ENCODE measurements around the gene HDGFL2.

Gene HDGFL2

DNA sequence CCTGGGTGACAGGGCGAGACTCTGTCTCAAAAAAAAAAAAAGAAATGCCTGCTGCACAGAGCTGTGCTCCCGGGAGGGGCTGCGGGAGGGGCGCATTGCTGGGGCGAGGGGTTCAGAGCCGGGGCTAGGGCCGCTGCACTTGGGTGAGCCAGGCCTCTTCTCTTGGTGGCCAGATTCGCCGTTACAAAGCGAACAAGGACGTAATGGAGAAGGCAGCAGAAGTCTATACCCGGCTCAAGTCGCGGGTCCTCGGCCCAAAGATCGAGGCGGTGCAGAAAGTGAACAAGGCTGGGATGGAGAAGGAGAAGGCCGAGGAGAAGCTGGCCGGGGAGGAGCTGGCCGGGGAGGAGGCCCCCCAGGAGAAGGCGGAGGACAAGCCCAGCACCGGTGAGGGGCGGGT lies 27.2 kb downstream of the HDGFL2 start:
- DNase-seq (ENCODE audit: low spot score) = no peak

DNA sequence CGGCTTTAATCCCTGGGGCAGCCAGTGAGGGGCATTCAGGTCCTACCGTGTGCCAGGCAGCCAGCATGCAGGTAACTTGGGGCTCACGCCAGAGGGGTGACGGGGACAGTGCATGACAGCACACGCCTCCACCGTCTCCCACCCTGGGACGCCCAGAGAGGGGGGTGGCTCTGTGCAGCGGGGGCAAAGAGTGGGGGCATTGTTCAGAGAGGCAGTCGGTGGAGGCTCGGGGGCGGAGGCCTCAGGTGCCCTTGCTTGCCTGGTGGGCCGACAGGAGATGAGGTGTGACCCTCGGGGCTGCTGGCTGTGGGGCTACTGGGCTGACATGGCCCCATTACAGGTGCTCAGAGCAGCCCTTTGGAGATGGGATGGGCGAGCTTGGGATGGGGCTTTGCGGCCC lies 27.8 kb downstream of the HDGFL2 start:
- no peak for DNase-seq (ENCODE audit: low spot score)

DNA sequence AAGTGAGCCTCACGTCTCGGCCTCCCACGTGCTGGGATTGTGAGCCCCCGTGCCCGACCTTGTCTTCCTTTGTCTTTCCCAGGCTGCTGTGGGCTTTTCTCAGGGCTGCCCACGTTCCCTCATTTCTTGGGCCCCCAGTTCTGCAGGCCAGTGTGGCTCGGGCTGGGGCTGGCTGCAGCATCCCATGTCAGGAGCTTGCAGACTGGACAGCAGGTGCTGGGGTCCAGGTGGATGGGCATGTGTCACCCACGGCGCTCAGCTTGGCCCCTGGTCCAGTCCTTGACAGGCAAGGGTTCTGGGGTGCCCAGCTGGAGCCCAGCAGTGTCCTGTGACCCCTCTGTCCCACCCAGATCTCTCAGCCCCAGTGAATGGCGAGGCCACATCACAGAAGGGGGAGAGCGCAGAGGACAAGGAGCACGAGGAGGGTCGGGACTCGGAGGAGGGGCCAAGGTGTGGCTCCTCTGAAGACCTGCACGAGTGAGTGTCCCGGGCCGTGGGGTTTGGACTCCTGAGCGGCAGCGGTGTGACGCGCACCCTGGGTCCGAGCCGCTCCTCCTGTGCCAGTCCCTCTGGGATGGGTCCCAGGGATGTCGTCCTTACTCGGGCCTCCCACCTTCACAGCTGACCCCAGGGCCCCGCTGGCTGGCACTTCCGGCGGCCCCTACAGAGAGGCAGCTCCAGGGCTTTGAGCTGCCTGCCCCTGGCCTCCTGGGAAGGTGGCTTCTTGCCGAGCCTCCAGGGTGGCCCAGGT lies 28.9 kb downstream of the HDGFL2 start:
- DNase-seq (ENCODE audit: low spot score) = no peak

DNA sequence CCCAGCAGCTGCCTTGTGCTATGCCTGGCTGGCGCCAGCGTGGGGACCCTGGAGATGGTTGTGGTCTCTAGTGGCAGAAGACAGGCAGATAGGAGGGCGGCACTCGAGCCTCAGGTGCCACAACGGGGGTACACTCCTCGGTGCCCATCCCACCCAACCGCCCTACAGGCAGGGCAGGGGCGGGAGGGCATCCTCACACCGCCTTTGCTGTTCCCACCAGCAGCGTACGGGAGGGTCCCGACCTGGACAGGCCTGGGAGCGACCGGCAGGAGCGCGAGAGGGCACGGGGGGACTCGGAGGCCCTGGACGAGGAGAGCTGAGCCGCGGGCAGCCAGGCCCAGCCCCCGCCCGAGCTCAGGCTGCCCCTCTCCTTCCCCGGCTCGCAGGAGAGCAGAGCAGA lies 29.6 kb downstream of the HDGFL2 start:
- no peak for DNase-seq (ENCODE audit: low spot score)

DNA sequence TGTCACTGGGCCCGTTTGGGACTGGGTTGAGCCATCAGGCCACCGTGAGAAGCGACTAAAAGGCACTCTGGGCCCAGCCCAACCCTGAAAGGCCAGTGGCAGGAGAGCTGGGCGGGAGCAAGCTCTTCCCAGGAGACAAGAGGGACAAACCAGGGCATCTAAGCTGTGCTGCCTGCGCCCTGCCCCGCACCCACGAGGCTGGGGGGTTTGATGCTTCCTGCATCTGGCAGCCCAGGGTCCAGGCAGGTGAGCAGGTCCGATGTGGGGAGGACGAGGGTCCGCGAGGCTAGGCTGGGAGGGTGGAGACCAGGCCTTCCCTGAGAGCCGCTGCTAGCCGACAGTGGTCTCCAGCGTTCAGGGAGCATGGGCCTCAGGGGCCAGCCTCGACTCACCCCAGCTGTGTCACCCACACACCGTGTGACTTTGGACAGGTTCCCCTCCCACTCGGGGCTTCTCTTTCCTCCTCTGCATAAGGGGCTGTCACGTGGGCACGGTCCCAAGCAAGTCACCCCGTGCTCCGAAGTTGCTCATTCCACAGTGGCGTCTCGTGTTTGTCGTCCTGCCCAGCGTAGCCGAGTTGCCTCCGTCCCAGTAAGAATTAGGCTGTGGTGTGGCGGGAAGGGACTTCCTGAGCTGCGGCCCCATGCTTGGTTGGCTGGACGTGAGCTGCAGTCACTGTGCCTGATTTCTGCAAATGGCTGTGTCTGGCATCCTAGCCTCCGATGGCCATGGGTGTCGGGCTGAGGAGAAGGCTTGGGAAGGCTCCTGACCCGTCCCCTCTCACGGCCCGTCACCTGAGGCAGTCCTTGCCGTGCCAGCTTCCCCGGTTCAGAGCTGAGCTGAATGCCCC lies 30.4 kb downstream of the HDGFL2 start:
- DNase-seq (ENCODE audit: low spot score) = no peak

DNA sequence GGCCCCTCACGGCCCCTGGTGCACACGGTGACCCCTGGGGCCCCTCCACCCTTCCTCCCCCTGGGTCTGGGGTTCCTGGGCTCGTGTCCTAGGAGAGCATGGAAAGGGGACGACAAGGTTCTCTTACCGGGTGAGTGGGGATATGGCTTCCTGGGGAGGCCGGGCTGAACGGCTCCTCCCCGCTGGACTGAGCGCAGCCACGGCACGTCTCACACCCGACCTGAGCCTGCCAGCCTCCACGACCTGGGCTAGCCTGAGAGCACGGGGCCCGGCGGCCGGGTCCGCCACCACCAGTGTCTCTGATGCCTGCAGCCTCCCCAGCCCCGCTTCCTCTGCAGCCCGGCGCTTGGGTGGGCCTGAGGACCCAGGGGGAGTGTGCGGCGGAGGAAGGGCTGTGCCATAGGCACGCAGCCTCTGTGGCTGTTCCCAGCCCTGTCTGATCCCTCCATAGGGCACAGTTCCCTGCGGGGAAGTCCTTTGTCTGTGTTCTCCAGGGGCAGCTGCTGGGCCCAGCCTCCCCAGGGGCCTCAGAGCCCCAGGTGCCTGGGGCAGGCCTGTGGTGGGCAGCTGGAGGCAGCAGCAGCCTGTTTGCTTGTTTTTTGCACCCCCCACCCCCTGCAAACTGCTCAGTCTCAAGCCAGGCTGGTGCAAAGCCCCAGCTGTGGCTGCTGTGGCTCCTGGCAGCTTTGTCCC lies 31.2 kb downstream of the HDGFL2 start:
- DNase-seq (ENCODE audit: low spot score) = no peak

DNA sequence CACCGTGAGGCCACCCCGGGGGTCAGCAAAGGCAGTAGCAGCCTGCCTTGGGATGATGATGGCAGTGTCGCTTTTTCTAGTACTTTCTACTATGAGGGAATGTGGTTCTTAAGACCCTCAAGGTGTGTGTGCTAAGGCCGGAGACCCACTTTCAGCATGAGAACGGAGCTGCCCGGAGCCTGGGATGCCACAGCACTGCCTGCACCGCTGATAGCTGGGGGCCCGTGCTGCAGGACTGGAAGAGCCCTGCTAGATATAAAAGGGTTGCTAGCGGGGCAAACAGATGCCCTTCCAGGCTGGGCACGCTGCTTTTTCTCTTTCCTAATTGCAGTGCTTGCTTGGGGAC lies 31.7 kb downstream of the HDGFL2 start:
- no peak for DNase-seq (ENCODE audit: low spot score)

DNA sequence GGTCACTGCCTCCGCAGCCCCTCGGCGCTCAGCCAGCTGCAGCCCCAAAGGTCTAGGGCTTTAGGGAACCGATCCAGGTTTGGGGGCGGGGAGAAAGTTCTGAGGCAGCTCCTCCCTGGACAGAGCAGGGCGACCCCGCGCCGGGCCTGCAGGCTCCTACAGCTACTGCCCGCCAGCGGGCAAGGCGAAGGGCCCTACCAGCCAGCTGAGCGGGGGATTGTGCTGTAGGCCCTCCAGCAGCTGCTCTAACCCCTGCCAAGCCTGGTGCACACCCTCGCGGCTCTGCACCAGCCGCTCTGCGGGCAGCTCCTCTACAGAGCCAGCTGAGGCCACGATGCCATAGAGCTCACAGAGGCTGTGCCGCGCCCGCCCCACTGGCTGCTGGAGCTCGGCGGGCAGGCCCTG lies 32.2 kb downstream of the HDGFL2 start:
- DNase-seq (ENCODE audit: low spot score) = no peak

DNA sequence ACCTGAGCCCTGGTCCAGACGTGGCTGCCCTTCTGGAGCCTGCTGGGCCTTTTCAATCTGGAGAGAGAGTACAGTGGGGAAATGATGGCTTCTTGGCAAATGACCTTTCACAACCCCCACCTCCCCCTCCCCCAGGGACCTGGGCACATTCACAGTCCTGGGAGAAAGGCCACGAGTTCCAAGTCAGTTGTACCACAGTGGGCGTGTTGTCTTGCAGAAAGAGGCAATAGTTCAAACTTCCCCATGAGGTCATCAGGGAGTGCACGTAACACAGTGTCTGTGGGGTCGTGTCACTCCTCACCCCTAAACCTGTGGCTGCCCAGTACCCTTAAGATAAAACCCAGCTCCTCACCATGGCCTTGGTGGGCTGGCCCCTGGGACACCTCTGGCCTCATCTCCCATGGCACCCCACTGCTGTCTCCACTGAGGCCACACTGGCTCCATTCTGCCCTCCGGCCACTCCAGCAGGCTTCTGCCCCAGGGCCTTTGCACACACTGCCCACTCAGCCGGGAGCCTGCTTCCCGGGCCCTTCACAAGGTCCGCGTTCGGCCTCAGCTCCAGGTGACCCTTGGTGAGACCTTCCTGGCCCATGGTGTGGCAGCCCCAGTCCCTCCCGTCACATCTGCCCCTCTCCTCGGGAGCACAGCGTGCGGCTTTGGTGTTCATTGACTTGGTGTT lies 32.9 kb downstream of the HDGFL2 start:
- DNase-seq (ENCODE audit: low spot score) = no peak

DNA sequence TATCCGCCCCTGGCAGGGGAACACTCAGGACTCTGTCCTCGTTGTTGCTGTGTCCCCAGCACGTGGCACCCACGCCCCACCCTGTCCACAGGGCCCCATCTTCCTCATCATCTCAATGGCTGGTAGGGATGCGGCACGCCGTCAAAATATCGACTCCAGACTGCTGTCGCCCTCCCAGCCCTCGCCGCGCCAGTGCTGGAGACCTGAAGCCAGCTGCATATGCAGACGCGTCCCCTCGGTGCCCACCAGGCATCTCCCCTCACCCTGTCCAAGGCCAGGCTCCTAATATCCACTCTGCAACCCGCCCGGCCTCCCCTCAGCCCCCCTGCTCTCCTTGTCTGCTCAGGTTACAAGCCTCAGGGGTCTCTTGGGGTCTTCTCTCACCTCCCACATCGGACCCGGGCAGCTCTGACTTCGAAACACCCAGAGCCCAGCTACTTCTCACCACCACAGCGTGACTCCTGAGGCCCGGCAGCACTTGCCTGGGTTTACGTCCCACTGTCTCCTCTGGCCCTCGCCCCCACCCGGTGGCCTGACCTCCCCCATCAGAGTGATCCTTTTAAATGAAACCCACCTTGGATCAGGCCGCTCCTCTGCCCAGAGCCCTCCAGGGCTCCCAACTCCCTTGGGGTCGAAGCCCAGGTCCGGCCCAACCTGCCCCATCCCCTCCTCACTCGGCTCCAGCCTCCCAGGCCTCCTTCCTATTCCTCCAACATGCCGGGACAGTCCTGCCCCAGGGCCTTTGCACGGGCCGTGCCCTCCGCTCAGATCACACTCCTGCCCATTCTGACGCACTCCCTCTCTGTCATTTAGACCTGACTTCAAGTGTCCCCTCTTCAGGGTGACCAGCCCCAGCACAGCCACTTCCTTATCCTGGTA lies 33.7 kb downstream of the HDGFL2 start:
- DNase-seq (ENCODE audit: low spot score) = no peak

DNA sequence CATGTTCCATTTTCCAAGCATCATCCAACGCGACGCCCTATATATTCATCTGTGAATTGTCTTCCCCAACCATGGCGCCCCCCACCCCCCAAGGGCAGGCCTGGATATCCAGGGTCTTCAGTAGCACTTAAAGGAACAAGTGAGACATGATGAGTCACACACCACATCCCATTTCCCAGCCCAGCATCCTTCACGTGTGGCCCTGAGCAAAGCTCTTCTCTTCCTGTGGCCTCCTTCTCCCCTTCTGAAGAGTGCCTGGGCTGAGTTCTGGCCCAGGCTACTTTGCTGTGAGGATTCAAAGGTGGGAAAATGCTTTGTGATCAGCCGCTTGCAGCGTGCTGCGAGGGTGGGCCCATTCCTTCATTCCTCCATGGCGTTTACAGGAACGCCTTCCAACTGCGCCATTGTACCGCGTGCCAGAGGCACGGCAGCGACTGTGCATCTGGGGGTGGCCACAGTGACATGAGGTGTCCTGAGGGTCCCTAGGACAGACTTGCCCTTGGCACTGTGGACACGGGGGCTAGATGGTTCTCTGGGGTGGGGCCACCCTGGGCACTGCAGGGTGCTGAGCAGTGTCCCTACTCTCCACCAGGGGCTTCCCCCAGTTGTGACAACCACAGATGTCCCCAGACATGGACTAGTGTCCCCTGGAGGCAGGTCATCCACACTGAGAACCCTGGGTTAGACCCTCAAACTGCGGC lies 34.5 kb downstream of the HDGFL2 start:
- DNase-seq (ENCODE audit: low spot score) = no peak

DNA sequence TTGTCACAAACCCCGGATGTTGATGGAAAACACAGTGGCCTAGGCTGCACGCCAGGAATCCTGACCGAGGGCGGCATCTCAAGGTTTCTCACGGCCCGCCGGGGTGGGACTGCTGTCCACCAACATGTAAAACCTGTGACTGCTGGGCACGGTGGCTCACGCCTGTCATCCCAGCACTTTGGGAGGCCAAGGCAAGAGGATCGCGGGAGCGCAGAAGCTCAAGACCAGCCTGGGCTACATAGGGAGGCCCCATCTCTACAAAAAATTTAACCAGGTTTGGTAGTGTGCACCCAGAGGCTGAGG lies 35.0 kb downstream of the HDGFL2 start:
- no peak for DNase-seq (ENCODE audit: low spot score)

DNA sequence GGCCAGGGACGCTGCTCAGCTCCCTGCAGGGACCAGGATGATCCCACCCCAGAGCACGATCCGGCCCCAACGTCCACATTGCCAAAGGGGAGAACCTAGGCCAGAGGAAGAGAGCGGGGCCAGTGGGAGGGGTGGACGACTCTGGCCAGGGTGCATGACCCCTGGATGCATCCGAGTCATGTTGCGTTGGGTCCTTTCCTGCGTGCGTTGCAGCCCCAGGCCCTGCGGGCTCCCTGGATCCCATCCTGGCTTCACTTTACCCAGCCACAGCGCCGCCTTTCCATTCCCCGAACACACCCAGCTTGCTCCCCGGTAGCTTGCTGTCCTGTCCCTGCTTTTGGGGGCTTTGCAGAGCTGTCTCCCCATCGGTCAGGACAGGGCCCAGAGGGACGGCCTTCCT lies 35.7 kb downstream of the HDGFL2 start:
- no peak for DNase-seq (ENCODE audit: low spot score)

DNA sequence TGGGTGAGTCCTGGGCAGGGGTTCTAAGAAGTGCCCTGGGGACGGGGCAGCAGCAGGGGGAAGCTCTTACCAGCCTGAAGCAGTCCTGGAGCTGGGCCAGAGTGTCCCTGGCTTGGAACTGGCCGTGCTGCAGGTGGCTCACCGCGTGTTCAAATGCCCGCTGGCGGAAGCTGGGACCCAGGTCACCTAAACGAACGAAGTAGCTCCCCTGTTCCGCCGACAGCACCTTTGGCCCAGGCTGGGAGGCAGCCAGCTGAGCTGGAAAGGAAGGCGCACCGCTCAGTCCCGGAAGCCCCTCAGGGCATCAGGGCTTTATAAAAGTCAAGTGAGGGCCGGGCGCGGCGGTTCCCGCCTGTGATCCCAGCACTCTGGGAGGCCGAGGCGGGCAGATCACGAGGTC lies 36.6 kb downstream of the HDGFL2 start:
- DNase-seq (ENCODE audit: low spot score) = no peak

DNA sequence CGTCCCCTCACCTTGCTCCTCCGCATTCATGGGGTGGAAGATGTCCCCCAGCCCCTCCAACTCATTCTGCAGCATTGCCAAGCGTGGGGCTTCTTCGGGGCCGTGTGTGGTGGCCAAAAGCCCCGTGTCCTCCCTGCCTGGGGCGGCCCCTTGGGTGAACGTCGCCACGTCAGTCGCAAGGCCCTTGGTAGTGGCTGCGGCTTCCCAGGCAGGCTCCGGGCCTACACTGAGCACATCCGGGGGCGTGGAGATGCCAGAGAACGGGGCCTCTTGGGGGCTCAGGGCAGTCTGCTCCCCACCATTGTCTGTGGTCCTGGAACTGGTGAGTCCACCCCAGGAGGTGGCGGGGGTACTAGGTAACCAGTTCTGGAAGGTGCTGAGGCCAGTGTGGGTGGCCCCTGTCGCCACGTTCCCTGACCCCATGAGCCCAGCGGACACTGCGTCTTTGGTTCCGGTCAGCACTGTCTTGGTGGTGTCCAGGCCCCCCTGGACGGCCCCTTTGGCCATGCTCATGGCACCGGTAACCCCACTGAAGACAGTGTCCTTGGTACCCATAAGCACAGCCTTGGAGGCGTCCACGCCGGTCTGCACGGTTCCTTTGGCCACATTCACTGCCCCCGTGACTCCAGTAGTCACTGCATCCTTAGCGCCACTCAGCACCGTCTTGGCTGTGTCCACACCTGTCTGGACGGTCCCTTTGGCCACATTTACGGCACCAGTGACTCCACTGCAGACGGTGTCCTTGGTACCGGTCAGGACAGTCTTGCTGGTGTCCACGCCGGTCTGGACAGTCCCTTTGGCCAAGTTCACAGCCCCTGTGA lies 38.5 kb downstream of the HDGFL2 start:
- no peak for DNase-seq (ENCODE audit: low spot score)

DNA sequence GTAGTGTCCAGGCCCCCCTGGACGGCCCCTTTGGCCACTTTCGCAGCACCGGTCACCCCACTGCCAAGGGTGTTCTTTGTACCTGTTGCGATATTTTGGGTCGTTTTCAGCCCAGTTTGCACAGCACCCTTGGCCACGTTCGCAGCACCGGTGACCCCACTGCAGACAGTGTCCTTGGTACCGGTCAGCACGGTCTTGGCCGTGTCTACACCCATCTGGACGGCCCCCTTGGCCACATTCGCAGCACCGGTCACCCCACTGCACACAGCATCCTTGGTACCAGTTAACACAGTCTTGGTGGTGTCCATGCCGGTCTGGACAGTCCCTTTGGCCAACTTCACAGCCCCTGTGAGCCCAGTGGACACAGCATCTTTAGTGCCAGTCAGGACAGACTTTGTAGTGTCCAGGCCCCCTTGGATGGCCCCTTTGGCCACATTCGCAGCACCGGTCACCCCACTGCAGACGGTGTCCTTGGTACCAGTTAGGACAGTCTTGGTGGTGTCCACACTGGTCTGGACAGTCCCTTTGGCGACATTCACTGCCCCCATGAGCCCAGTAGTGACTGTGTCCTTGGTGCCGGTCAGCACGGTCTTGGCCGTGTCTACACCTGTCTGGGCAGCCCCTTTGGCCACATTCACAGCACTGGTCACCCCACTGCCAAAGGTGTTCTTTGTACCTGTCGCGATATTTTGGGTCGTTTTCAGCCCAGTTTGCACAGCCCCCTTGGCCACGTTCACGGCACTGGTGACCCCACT lies 39.4 kb downstream of the HDGFL2 start:
- DNase-seq (ENCODE audit: low spot score) = no peak

DNA sequence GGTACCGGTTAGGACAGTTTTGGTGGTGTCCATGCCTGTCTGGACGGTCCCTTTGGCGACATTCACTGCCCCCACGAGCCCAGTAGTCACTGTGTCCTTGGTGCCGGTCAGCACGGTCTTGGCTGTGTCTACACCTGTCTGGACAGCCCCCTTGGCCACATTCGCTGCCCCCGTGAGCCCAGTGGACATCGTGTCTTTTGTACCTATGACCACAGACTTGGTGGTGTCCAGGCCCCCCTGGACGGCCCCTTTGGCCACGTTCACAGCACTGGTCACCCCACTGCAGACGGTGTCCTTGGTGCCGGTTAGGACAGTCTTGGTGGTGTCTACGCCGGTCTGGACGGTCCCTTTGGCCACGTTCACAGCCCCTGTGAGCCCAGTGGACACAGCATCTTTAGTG lies 40.0 kb downstream of the HDGFL2 start:
- no peak for DNase-seq (ENCODE audit: low spot score)

DNA sequence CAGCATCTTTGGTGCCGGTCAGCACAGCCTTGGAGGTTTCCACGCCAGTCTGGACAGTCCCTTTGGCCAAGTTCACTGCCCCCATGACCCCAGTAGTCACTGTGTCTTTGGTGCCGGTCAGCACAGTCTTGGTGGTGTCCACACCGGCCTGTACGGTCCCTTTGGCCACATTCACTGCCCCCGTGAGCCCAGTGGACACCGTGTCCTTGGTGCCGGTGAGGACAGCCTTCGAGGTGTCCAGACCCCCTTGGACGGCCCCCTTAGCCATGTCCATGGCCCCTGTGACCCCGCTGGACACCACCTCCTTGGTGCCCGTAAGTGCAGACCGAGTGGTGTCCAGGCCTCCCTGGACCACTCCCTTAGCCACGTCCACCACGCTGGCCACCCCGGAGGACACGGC lies 41.2 kb downstream of the HDGFL2 start:
- no peak for DNase-seq (ENCODE audit: low spot score)

DNA sequence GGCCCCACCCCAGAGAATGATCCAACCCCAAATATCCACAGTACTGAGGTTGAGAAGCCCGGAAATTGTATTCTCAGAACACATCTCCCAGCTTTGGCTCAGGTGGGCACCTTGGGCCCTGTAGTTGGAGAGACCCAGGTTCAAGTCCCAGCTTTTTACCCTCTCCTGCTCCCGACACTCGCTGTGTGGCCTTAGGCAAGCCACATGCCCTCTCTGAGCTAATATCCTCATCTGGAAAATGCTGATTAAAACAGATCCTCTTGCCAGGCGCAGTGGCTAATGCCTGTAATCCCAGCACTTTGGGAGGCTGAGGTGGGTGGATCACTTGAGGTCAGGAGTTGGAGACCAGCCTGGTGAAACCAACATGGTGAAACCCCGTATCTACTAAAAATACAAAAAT lies 43.6 kb downstream of the HDGFL2 start:
- DNase-seq (ENCODE audit: low spot score) = no peak

Data from hematopoietic multipotent progenitor cell treated with erythropoietin and hydrocortisone succinate and interleukin-3 and kit ligand, for 17 days (in vitro differentiated cells).